ENCODE data around the gene RERE.

GRCh38 chr1:8476006-8476405, 341.4 kb downstream of the RERE start:
- no peak for TF ChIP-seq RAD21 (IDR thresholded peaks at IDR 0.05; ENCODE audit: low read depth)
- TF ChIP-seq TAF1 (IDR thresholded peaks at IDR 0.05; ENCODE audit: low read depth) = no peak
- TF ChIP-seq EP300 (IDR thresholded peaks at IDR 0.05; ENCODE audit: borderline replicate concordance) = no peak
- TF ChIP-seq EGR1 (IDR thresholded peaks at IDR 0.05) = no peak
- no peak for TF ChIP-seq USF1 (IDR thresholded peaks at IDR 0.05)
- no peak for TF ChIP-seq YY1 (IDR thresholded peaks at IDR 0.05; ENCODE audit: low read depth)

Measured in Ishikawa (cell line).